Breast epithelium (tissue), 3 donors: ENCODE results near the gene MPPED2.

ENCODE experiments used
- CTCF ChIP-seq, 3 donors: fragments of 450-650 bp; IDR thresholded peaks; one replicate each; pipeline ENCODE4 v1.5.1; 2016 to 2017; ENCODE audit warnings: antibody characterized with exemption in 3 of 3, mild to moderate bottlenecking in 3 of 3, moderate library complexity in 3 of 3
- POLR2AphosphoS5 ChIP-seq, 3 donors: sonication (generic); formaldehyde crosslinking; IDR thresholded peaks; one replicate each; pipeline ENCODE4 v1.6.1; 2017; ENCODE audit warnings: antibody characterized with exemption in 3 of 3

- TF ChIP-seq CTCF (IDR thresholded peaks at IDR 0.05), result no peak
- no peak for TF ChIP-seq POLR2AphosphoS5 (IDR thresholded peaks at IDR 0.05)
Measured at GRCh38 chr11:30420233-30420787, 165.8 kb downstream of the MPPED2 start.
